K562 (cell line): ENCODE measurements around the gene ASCC1.

Experiments
- PML ChIP-seq: IDR thresholded peaks from 2 replicates; pipeline ENCODE4 v1.6.1; 2012; ENCODE audit warnings: low read length, inconsistent platforms
- TAF15 ChIP-seq: fragments of 200-400 bp; formaldehyde crosslinking; IDR thresholded peaks from 2 replicates; pipeline ENCODE4 v1.6.1; 2017; ENCODE audit warnings: mild to moderate bottlenecking, low read depth, low read length, moderate library complexity
- TCF3 ChIP-seq: sonication (generic); formaldehyde crosslinking; IDR thresholded peaks from 2 replicates; pipeline ENCODE4 v1.4.0; 2020; ENCODE audit warnings: mild to moderate bottlenecking, missing genetic modification reagents

DNA sequence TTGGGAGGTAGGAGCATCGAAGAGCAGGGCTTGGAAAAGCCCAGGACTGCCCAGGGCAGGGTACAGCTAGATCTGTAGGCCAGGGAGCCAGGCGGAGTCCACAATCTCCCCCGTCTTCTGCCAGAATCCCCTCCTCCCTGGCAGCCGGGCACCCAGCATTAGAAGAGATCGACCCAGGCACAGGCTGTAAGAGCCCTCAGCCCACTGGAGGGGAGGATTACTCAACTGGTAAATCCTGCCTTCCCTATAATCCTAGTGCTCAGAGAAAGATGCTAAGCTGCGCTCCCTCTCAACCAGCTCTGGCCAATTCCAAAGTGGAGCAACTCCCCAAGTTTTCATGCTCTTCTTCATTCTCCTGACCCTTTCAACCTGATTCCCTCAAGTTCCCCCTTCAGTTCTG, 130.9 kb downstream of the ASCC1 start:
- TF ChIP-seq TAF15 (no peak), TCF3 (CRISPR knock-in tag) (no peak), PML (no peak)
